Testis (tissue), 2 donors: ENCODE results near the gene DISC1.

Experiments used
- CTCF ChIP-seq, 3 experiments: fragments of 450-650 bp in 2 of 3; fragments of 200-600 bp in 1 of 3; sonication (generic) in 1 of 3; IDR thresholded peaks; one replicate each; pipeline ENCODE4 v1.5.1; 2016 to 2019; ENCODE audit warnings: antibody characterized with exemption in 3 of 3, mild to moderate bottlenecking in 2 of 3, moderate library complexity in 1 of 3
- POLR2A ChIP-seq: fragments of 450-650 bp; IDR thresholded peaks from one replicate; pipeline ENCODE4 v1.6.1; 2017; ENCODE audit warnings: antibody characterized with exemption, mild to moderate bottlenecking, moderate library complexity

GRCh38 chr1:231930257-231930947 lies 303.8 kb downstream of the DISC1 start:
- TF ChIP-seq CTCF (IDR thresholded peaks at IDR 0.05) (no peak), POLR2A (no peak)
